ENCODE measurements around the gene ZNF17.
A peak's percentile ranks its signal among the peaks of the same experiment; 100 is the strongest.

ZNF17 gene

GRCh38 chr19:57410877-57411671, at the start of gene ZNF17:
TSS of gene ZNF17 (plus strand) at chr19:57411161. CDS start at chr19:57413616, 2,455 bp downstream.
- H2AFZ ChIP-seq (ENCODE audit: low read depth, low read length) = peak within 1 kb of the TSS; percentile 99
- H4K20me1 ChIP-seq (ENCODE audit: insufficient read depth, low read length) = 0 out of 2 replicates have a peak, but pooled peaks cover 5% of the 10 kb centered on the region
- H3K27me3 ChIP-seq (ENCODE audit: insufficient read depth, low read length, poor library complexity) = no peaks in the 10 kb centered on the region
- H3K9ac ChIP-seq (ENCODE audit: low read depth, low read length) = peak within 1 kb of the TSS; percentile 83
- H3K79me2 ChIP-seq (ENCODE audit: insufficient read depth, low read length) = peaks cover 47% of the 10 kb centered on the region
- H3K4me1 ChIP-seq (ENCODE audit: insufficient read depth, low read length) = peaks cover 27% of the 10 kb centered on the region
- ATAC-seq (ENCODE audit: insufficient read depth, low read depth) (peak; percentile 100), DNase-seq (peak; percentile 94)
- H3K4me3 ChIP-seq (ENCODE audit: low read depth in 1 of 2, low read length in 2 of 2) = peak within 1 kb of the TSS; percentile 88 to 96
- H3K4me2 ChIP-seq (ENCODE audit: insufficient read depth, low read length) = peak within 1 kb of the TSS; percentile 86
- TF ChIP-seq CTCF (IDR thresholded peaks at IDR 0.05; ENCODE audit: borderline replicate concordance, extremely low read depth, low read length, poor library complexity, severe bottlenecking) = no peak
- TF ChIP-seq EZH2 (IDR thresholded peaks at IDR 0.05; ENCODE audit: borderline replicate concordance, low read depth, low read length, severe bottlenecking) = no peak
- H3K9me3 ChIP-seq (ENCODE audit: insufficient read depth, low read length, severe bottlenecking) = no peaks in the 10 kb centered on the region
- peak within 1 kb of the TSS; percentile 75 for H3K27ac ChIP-seq (ENCODE audit: low read length)
- peaks cover 20% of the 10 kb centered on the region for H3K36me3 ChIP-seq (ENCODE audit: insufficient read depth, low read length)

- H3K9ac ChIP-seq (ENCODE audit: low read depth, low read length) = peak overlapping the region; percentile 57
- peak overlapping the region; percentile 81 for H3K4me2 ChIP-seq (ENCODE audit: insufficient read depth, low read length)
- no peak for TF ChIP-seq CTCF (IDR thresholded peaks at IDR 0.05; ENCODE audit: borderline replicate concordance, extremely low read depth, low read length, poor library complexity, severe bottlenecking)
- TF ChIP-seq EZH2 (IDR thresholded peaks at IDR 0.05; ENCODE audit: borderline replicate concordance, low read depth, low read length, severe bottlenecking) = no peak
- peaks cover 31% of the 10 kb centered on the region for H3K79me2 ChIP-seq (ENCODE audit: insufficient read depth, low read length)
- peak overlapping the region; percentile 75 for H3K27ac ChIP-seq (ENCODE audit: low read length)
- no peaks in the 10 kb centered on the region for H3K27me3 ChIP-seq (ENCODE audit: insufficient read depth, low read length, poor library complexity)
- ATAC-seq (ENCODE audit: insufficient read depth, low read depth) = no peak
- peaks cover 19% of the 10 kb centered on the region for H3K4me1 ChIP-seq (ENCODE audit: insufficient read depth, low read length)
- H3K4me3 ChIP-seq (ENCODE audit: low read depth in 1 of 2, low read length in 2 of 2) = peak overlapping the region; percentile 20 to 60; a peak in 3 of 4 replicates
- DNase-seq = no peak
- H3K9me3 ChIP-seq (ENCODE audit: insufficient read depth, low read length, severe bottlenecking) = no peaks in the 10 kb centered on the region
- peaks cover 23% of the 10 kb centered on the region for H3K36me3 ChIP-seq (ENCODE audit: insufficient read depth, low read length)
- H4K20me1 ChIP-seq (ENCODE audit: insufficient read depth, low read length) = no peaks in the 10 kb centered on the region
- H2AFZ ChIP-seq (ENCODE audit: low read depth, low read length) = peak overlapping the region; percentile 75
Measured at GRCh38 chr19:57362419-57362818, 48.5 kb upstream of the ZNF17 start.

GRCh38 chr19:57362997-57363687, 47.8 kb upstream of the ZNF17 start, which contains the start of the genes TRAPPC2B and ZNF547:
TSS of gene TRAPPC2B (plus strand) at chr19:57363551. CDS start at chr19:57364834, 1,283 bp downstream.
TSS of gene ZNF547 (plus strand) at chr19:57363551. CDS start at chr19:57368556, 5,005 bp downstream.
- peak within 1 kb of the TSS; percentile 75 for H2AFZ ChIP-seq (ENCODE audit: low read depth, low read length)
- H3K4me3 ChIP-seq (ENCODE audit: low read depth in 1 of 2, low read length in 2 of 2) = peak within 1 kb of the TSS; percentile 60 to 74; a peak in 3 of 4 replicates
- no peaks in the 10 kb centered on the region for H4K20me1 ChIP-seq (ENCODE audit: insufficient read depth, low read length)
- peak within 1 kb of the TSS; percentile 75 for H3K27ac ChIP-seq (ENCODE audit: low read length)
- peaks cover 19% of the 10 kb centered on the region for H3K4me1 ChIP-seq (ENCODE audit: insufficient read depth, low read length)
- H3K9ac ChIP-seq (ENCODE audit: low read depth, low read length) = peak within 1 kb of the TSS; percentile 57
- peak; percentile 94 for ATAC-seq (ENCODE audit: insufficient read depth, low read depth)
- H3K79me2 ChIP-seq (ENCODE audit: insufficient read depth, low read length) = peaks cover 26% of the 10 kb centered on the region
- no peaks in the 10 kb centered on the region for H3K27me3 ChIP-seq (ENCODE audit: insufficient read depth, low read length, poor library complexity)
- H3K9me3 ChIP-seq (ENCODE audit: insufficient read depth, low read length, severe bottlenecking) = no peaks in the 10 kb centered on the region
- peaks cover 16% of the 10 kb centered on the region for H3K36me3 ChIP-seq (ENCODE audit: insufficient read depth, low read length)
- peak within 1 kb of the TSS; percentile 82 for H3K4me2 ChIP-seq (ENCODE audit: insufficient read depth, low read length)
- no peak for TF ChIP-seq CTCF (IDR thresholded peaks at IDR 0.05; ENCODE audit: borderline replicate concordance, extremely low read depth, low read length, poor library complexity, severe bottlenecking)
- no peak for TF ChIP-seq EZH2 (IDR thresholded peaks at IDR 0.05; ENCODE audit: borderline replicate concordance, low read depth, low read length, severe bottlenecking)
- peak; percentile 99 for DNase-seq
